ENCODE measurements around the gene CALCOCO2.

DNA sequence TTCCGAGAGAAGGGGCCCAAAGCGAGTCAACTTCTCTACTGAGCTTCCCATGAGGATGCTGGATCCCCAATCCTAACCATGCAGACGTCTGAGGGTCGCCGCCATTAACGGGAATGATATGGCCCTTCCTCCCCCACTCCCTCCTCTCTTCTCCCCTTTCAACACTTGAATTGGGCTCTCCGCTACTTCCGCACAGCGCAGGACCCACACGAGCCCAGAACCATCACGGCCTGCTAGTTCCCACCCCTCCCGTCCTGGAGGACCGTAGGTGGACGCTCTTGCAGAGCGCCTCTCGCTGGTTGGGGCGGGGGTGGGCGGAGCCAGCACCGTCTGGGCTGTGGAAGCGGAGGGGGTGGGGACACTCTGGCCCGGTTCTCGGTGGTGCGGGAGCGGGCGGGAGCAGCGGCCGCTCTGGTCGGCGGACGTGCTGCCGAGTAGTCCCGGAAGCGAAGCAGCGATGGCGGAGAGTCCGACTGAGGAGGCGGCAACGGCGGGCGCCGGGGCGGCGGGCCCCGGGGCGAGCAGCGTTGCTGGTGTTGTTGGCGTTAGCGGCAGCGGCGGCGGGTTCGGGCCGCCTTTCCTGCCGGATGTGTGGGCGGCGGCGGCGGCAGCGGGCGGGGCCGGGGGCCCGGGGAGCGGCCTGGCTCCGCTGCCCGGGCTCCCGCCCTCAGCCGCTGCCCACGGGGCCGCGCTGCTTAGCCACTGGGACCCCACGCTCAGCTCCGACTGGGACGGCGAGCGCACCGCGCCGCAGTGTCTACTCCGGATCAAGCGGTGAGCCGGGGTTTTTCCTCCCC lies 77.4 kb downstream of the CALCOCO2 start, which contains the start of gene UBE2Z:
- TF ChIP-seq GATA3 (IDR thresholded peaks at IDR 0.05; ENCODE audit: low read depth, low read length) (no peak), GATA2 (IDR thresholded peaks at IDR 0.05; ENCODE audit: low read depth, low read length) (no peak)

All from SH-SY5Y (cell line).